Fibroblast of pulmonary artery (primary cell): ENCODE data around the gene BMP8A.
"Not testable (repeated sequence)": the region's sequence is repeated elsewhere in the genome, so short reads cannot be mapped to it uniquely, and the experiment has no call there.

Source experiments
- DNase-seq: peaks from one replicate; pipeline ENCODE4 v3.0.0-alpha.2; 2010; ENCODE audit warnings: low read depth
- H3K4me3 ChIP-seq: replicated peaks from 2 replicates; pipeline ENCODE4 v1.5.1; 2011; ENCODE audit warnings: low read depth, mild to moderate bottlenecking, control low read depth, low read length, moderate library complexity
- CTCF ChIP-seq: IDR thresholded peaks from 2 replicates; pipeline ENCODE4 v1.5.1; 2011; ENCODE audit warnings: mild to moderate bottlenecking, control low read depth, low read length, inconsistent platforms; ENCODE audit errors: missing control alignments

BMP8A gene

DNA sequence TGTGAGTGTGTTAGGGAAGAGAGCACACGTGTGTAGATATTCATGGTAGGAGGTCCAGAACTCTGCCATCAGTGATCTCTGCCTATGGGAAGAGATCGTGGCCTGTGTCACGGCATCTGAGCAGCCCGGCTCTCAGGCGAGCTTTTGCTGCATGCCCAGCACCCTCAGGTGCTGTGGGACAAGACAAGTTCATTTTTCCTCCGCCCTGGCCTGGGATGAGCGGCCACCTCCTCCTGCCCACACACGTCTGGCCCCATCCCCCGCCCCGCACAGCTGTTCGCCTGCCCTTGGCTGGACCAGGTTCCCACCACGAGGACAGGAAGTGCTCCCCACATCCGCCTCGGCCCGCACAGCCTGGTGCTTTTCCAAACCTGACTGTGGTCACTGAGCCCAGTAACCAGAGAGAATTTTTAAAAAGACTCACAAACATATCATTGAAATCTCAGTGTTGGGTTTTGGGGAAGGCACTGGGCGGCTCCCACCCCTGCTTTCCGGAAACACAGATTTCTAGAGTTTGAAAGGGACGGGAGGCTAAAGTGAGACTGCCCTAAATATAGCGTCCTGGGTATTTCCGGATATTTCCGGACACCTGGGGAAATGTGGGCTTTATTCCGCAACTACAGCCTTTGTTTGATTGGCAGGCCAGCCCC, 18.0 kb downstream of the BMP8A start:
- DNase-seq, result peak; percentile 64
- no peak for TF ChIP-seq CTCF
- no peak overlapping the region for H3K4me3 ChIP-seq

- DNase-seq, H3K4me3 ChIP-seq: not testable (repeated sequence)
These were observed 19.2 kb downstream of the BMP8A start for GRCh38 chr1:39510570-39511186.

DNA sequence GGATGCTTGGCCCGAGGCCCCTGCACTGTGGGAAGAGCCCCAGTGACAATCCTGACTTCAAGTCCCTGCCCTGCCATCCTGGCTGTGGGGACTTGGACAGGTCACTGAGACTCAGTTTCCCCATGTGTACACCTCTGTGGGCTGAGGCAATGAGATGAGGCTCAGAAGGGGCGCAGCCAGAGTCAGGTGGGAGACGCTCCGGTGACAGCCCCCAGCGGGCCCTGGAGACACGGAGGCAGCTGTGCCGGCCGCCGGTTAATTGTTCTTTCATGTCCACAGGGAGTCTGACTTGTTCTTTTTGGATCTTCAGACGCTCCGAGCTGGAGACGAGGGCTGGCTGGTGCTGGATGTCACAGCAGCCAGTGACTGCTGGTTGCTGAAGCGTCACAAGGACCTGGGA, 20.0 kb downstream of the BMP8A start:
- H3K4me3 ChIP-seq, DNase-seq: not testable (repeated sequence)

DNA sequence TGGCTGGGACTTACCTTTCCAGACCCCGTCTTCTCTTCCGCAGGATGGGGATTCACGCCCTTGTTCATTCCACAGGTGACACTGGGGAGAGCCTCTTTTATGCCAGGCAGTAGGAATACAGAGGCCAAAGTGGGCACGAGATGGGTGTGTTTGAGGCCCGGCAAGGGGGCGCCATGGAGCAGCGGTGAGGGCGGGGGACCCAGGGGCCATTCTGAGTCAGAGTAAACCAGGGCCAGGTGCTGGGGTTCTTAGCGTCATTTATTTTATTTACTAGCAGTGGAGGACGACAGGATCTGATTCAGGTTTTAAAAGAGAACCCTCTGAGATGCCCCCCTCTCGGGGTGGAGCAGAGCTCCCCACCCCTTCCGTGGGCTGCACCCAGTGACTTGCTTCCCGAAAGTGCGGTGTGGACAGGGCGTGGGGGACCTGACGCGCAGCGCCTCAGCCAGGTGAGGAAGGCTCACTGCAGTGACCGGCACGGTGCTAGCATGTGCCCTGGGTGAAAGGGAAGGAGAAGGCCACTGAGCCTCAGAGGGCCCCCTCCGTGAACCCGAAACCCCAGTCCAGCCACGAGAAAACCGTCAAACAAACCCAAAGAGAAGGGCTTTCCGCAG, 20.9 kb downstream of the BMP8A start:
- H3K4me3 ChIP-seq, DNase-seq: not testable (repeated sequence)

- not testable (repeated sequence) for DNase-seq
These were observed 23.3 kb downstream of the BMP8A start for GRCh38 chr1:39514710-39515124.

DNA sequence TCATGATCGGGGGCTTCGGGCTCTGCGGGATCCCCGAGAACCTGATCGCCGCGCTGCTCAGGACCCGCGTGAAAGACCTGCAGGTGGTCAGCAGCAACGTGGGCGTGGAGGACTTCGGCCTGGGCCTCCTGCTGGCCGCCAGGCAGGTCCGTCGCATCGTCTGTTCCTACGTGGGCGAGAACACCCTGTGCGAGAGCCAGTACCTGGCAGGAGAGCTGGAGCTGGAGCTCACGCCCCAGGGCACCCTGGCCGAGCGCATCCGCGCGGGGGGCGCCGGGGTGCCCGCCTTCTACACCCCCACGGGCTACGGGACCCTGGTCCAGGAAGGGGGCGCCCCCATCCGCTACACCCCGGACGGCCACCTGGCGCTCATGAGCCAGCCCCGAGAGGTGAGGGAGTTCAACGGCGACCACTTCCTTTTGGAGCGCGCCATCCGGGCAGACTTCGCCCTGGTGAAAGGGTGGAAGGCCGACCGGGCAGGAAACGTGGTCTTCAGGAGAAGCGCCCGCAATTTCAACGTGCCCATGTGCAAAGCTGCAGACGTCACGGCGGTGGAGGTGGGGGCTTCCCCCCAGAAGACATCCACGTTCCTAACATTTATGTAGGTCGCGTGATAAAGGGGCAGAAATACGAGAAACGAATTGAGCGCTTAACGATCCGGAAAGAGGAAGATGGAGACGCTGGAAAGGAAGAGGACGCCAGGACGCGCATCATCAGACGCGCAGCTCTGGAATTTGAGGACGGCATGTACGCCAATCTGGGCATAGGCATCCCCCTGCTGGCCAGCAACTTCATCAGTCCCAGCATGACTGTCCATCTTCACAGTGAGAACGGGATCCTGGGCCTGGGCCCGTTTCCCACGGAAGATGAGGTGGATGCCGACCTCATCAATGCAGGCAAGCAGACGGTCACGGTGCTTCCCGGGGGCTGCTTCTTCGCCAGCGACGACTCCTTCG, 24.0 kb downstream of the BMP8A start:
- peak overlapping the region; percentile 42 for H3K4me3 ChIP-seq
- DNase-seq, result peak; percentile 57

More at GRCh38 chr1:39514710-39515124, 23.3 kb downstream of the BMP8A start:
- H3K4me3 ChIP-seq, result not testable (repeated sequence)

DNA sequence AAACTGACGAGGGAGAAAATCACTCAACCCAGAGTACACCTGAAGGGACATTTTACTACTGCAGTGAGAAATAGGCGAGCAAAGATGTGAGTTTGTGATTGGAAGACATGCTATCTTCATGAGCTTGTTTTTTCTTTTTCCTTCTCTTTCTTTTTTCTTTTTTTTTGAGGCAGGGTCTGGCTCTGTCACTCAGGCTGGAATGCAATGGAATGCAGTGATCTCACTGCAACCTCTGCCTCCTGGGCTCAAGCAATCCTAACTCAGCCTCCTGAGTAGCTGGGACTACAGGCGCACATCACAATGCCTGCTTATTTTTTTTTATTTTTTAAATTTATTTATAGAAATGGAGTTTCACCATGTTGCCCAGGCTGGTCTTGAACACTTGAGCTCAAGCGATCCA, 25.4 kb downstream of the BMP8A start:
- not testable (repeated sequence) for DNase-seq

DNA sequence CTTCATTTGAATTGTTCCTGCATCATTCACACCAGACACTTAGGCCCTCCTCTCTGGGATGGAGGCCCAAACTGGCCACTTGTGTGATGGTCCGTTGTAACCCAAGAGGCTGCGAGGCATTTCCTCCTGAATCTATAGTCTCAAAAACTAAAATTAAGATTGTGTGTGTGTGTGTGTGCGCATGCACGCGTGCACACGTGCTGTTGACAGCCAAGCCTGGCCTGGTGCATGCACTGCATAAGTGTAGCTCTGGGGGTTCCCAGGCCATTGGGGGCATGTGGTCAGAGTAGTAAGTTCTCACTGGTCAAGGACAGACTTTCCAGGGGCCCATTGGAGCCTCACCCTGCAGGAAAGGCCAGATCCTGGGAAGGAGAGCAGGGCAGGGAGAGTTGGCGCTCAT, 26.5 kb downstream of the BMP8A start:
- not testable (repeated sequence) for H3K4me3 ChIP-seq, DNase-seq

More for the DNA sequence above, 25.4 kb downstream of the BMP8A start:
- not testable (repeated sequence) for H3K4me3 ChIP-seq

- DNase-seq, result not testable (repeated sequence)
These were observed 27.9 kb downstream of the BMP8A start for GRCh38 chr1:39519376-39519775.

DNA sequence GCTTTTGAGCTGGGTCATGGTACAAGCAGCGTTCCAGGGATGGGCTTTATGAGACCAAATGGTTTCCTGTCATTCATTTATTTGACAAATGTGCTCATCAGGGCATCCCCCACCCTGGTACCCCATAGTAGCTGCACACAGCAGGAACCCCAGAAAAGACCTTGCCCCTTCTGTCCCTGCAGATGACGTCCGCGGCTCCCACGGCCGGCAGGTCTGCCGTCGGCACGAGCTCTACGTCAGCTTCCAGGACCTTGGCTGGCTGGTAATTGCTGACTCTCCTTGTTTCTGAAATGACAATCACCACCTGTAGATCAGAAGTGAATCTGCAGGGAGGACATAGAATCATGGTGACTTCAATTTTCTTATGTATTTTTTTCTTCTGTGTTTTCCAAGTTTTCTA, 30.8 kb downstream of the BMP8A start:
- not testable (repeated sequence) for H3K4me3 ChIP-seq, DNase-seq

More at GRCh38 chr1:39519376-39519775, 27.9 kb downstream of the BMP8A start:
- not testable (repeated sequence) for H3K4me3 ChIP-seq

- no peak for TF ChIP-seq CTCF
- DNase-seq, result no peak
- no peak overlapping the region for H3K4me3 ChIP-seq
These were observed 31.5 kb downstream of the BMP8A start for GRCh38 chr1:39522661-39523567.
